Activated T-cell treated with anti-CD3 and anti-CD28 coated beads, Interleukin-2, amount 50 U/mL, for 24 hours (primary cell): ENCODE measurements around the gene TRIB2.

Experiments
- DNase-seq: peaks from one replicate; pipeline ENCODE4 v3.0.0-alpha.2; 2020
- H3K27ac Mint-ChIP-seq: 2 replicates; pipeline ENCODE4 v1.8.0; 2020; ENCODE audit warnings: mild to moderate bottlenecking, mixed read lengths
- H3K27me3 Mint-ChIP-seq: 2 replicates; pipeline ENCODE4 v1.8.0; 2020; ENCODE audit warnings: mixed read lengths
- H3K36me3 Mint-ChIP-seq: 2 replicates; pipeline ENCODE4 v1.8.0; 2020; ENCODE audit warnings: low read depth, mixed read lengths
- H3K4me1 Mint-ChIP-seq: 2 replicates; pipeline ENCODE4 v1.8.0; 2020; ENCODE audit warnings: low read depth, mixed read lengths
- H3K4me3 Mint-ChIP-seq: 2 replicates; pipeline ENCODE4 v1.8.0; 2020; ENCODE audit warnings: mild to moderate bottlenecking, moderate library complexity, mixed read lengths
- H3K9me3 Mint-ChIP-seq: 2 replicates; pipeline ENCODE4 v1.8.0; 2020; ENCODE audit warnings: mixed read lengths

TRIB2 gene

GRCh38 chr2:12721566-12722446 lies 5.1 kb downstream of the TRIB2 start:
- Mint-ChIP-seq H3K9me3 (no peaks in the 10 kb centered on the region), H3K27ac (peak overlapping the region; percentile 70), H3K4me3 (peak overlapping the region; percentile 89), H3K36me3 (peaks cover 42% of the 10 kb centered on the region), H3K27me3 (peaks cover 3% of the 10 kb centered on the region), H3K4me1 (peaks cover 85% of the 10 kb centered on the region)
- DNase-seq = no peak

GRCh38 chr2:12722447-12723316 lies 5.9 kb downstream of the TRIB2 start:
- no peak for DNase-seq
- H3K36me3 Mint-ChIP-seq = peaks cover 33% of the 10 kb centered on the region
- H3K4me1 Mint-ChIP-seq = peaks cover 94% of the 10 kb centered on the region
- H3K9me3 Mint-ChIP-seq = no peaks in the 10 kb centered on the region
- H3K27me3 Mint-ChIP-seq = peaks cover 3% of the 10 kb centered on the region
- peak overlapping the region; percentile 89 for H3K4me3 Mint-ChIP-seq
- H3K27ac Mint-ChIP-seq = peak overlapping the region; percentile 70

- Mint-ChIP-seq H3K36me3 (peaks cover 25% of the 10 kb centered on the region), H3K9me3 (no peaks in the 10 kb centered on the region), H3K27ac (no peak overlapping the region), H3K4me1 (peaks cover 98% of the 10 kb centered on the region), H3K27me3 (no peaks in the 10 kb centered on the region), H3K4me3 (no peak overlapping the region)
- no peak for DNase-seq
Observed at GRCh38 chr2:12723736-12724463, 7.2 kb downstream of the TRIB2 start.

GRCh38 chr2:12725233-12726187 lies 8.8 kb downstream of the TRIB2 start:
- Mint-ChIP-seq H3K9me3 (no peaks in the 10 kb centered on the region), H3K4me1 (peaks cover 91% of the 10 kb centered on the region), H3K36me3 (peaks cover 25% of the 10 kb centered on the region), H3K27ac (peak overlapping the region; percentile 38), H3K4me3 (no peak overlapping the region), H3K27me3 (no peaks in the 10 kb centered on the region)
- no peak for DNase-seq

GRCh38 chr2:12726271-12726670 lies 9.5 kb downstream of the TRIB2 start:
- H3K4me1 Mint-ChIP-seq = peaks cover 91% of the 10 kb centered on the region
- H3K36me3 Mint-ChIP-seq = peaks cover 31% of the 10 kb centered on the region
- DNase-seq = no peak
- H3K4me3 Mint-ChIP-seq = no peak overlapping the region
- no peaks in the 10 kb centered on the region for H3K27me3 Mint-ChIP-seq
- H3K27ac Mint-ChIP-seq = no peak overlapping the region
- H3K9me3 Mint-ChIP-seq = no peaks in the 10 kb centered on the region

- H3K36me3 Mint-ChIP-seq = peaks cover 35% of the 10 kb centered on the region
Observed at GRCh38 chr2:12727065-12727464, 10.3 kb downstream of the TRIB2 start.

GRCh38 chr2:12727641-12728040 lies 10.9 kb downstream of the TRIB2 start:
- Mint-ChIP-seq H3K36me3 (peaks cover 35% of the 10 kb centered on the region), H3K27ac (peak overlapping the region; percentile 83)
- DNase-seq = no peak

More at GRCh38 chr2:12727065-12727464, 10.3 kb downstream of the TRIB2 start:
- no peak for DNase-seq
- H3K27me3 Mint-ChIP-seq = no peaks in the 10 kb centered on the region
- H3K27ac Mint-ChIP-seq = no peak overlapping the region
- H3K9me3 Mint-ChIP-seq = no peaks in the 10 kb centered on the region
- H3K4me1 Mint-ChIP-seq = peaks cover 91% of the 10 kb centered on the region
- H3K4me3 Mint-ChIP-seq = no peak overlapping the region

GRCh38 chr2:12728221-12728777 lies 11.6 kb downstream of the TRIB2 start:
- Mint-ChIP-seq H3K4me1 (peaks cover 86% of the 10 kb centered on the region), H3K4me3 (peak overlapping the region; percentile 50), H3K36me3 (peaks cover 36% of the 10 kb centered on the region), H3K27ac (peak overlapping the region; percentile 83), H3K27me3 (no peaks in the 10 kb centered on the region), H3K9me3 (no peaks in the 10 kb centered on the region)
- peak; percentile 50 for DNase-seq

More at GRCh38 chr2:12727641-12728040, 10.9 kb downstream of the TRIB2 start:
- peak overlapping the region; percentile 50 for H3K4me3 Mint-ChIP-seq
- H3K4me1 Mint-ChIP-seq = peaks cover 90% of the 10 kb centered on the region
- H3K27me3 Mint-ChIP-seq = no peaks in the 10 kb centered on the region
- no peaks in the 10 kb centered on the region for H3K9me3 Mint-ChIP-seq

GRCh38 chr2:12730265-12730664 lies 13.5 kb downstream of the TRIB2 start:
- Mint-ChIP-seq H3K36me3 (peaks cover 24% of the 10 kb centered on the region), H3K9me3 (no peaks in the 10 kb centered on the region), H3K27ac (no peak overlapping the region), H3K4me3 (no peak overlapping the region), H3K4me1 (peaks cover 82% of the 10 kb centered on the region), H3K27me3 (no peaks in the 10 kb centered on the region)
- no peak for DNase-seq

- H3K27me3 Mint-ChIP-seq = no peaks in the 10 kb centered on the region
- peaks cover 27% of the 10 kb centered on the region for H3K36me3 Mint-ChIP-seq
- no peak for DNase-seq
- H3K4me1 Mint-ChIP-seq = peaks cover 78% of the 10 kb centered on the region
- no peak overlapping the region for H3K4me3 Mint-ChIP-seq
- no peaks in the 10 kb centered on the region for H3K9me3 Mint-ChIP-seq
- H3K27ac Mint-ChIP-seq = no peak overlapping the region
Observed at GRCh38 chr2:12731701-12732280, 15.1 kb downstream of the TRIB2 start.

- no peak overlapping the region for H3K4me3 Mint-ChIP-seq
- H3K27ac Mint-ChIP-seq = no peak overlapping the region
Observed at GRCh38 chr2:12732651-12733050, 15.9 kb downstream of the TRIB2 start.

GRCh38 chr2:12733846-12734245 lies 17.1 kb downstream of the TRIB2 start:
- Mint-ChIP-seq H3K27ac (no peak overlapping the region), H3K4me1 (peaks cover 61% of the 10 kb centered on the region), H3K4me3 (no peak overlapping the region), H3K9me3 (no peaks in the 10 kb centered on the region), H3K27me3 (no peaks in the 10 kb centered on the region), H3K36me3 (peaks cover 38% of the 10 kb centered on the region)
- no peak for DNase-seq

More at GRCh38 chr2:12732651-12733050, 15.9 kb downstream of the TRIB2 start:
- no peaks in the 10 kb centered on the region for H3K9me3 Mint-ChIP-seq
- peaks cover 31% of the 10 kb centered on the region for H3K36me3 Mint-ChIP-seq
- H3K4me1 Mint-ChIP-seq = peaks cover 73% of the 10 kb centered on the region
- no peaks in the 10 kb centered on the region for H3K27me3 Mint-ChIP-seq
- DNase-seq = no peak
